Panc1 (cell line): ENCODE measurements around the gene KCNQ2. TPM values are rescaled to one million over a fixed set of nuclear protein-coding genes. Genes with fewer than 3 reads are reported as not detected.
A peak's percentile ranks its signal among the peaks of the same experiment; 100 is the strongest.

Experiments
- ATAC-seq: fragments of 200-7000 bp; cut with Tn5 transposase; 2 replicates; pipeline ENCODE4 v1.9.1; 2020; ENCODE audit warnings: mild to moderate bottlenecking, moderate library complexity
- BruUV-seq: library from RNA; stranded (reverse); fragments of 400-500 nt; replicated peaks from 2 replicates; lab custom pipeline; 2021; lab: Mats Ljungman, UMichigan
- CTCF ChIA-PET: fragments of 300-600 bp; sonication (Branson Sonifier 250); formaldehyde crosslinking; loops from one replicate; lab custom pipeline; 2022; ENCODE audit warnings: antibody characterized with exemption; lab: Charles Lee
- POLR2A ChIA-PET: fragments of 300-600 bp; sonication (Branson Sonifier 250); formaldehyde crosslinking; loops from one replicate; lab custom pipeline; 2022; ENCODE audit warnings: antibody characterized with exemption; lab: Charles Lee
- DNase-seq: peaks from one replicate; pipeline ENCODE4 v3.0.0-alpha.2; 2010; ENCODE audit warnings: low read depth, low spot score
- H3K27ac ChIP-seq: 2 replicates; pipeline ENCODE4 v1.5.1; 2011; ENCODE audit warnings: mild to moderate bottlenecking, low read length, inconsistent platforms
- H3K27me3 ChIP-seq: fragments of 200-500 bp; sonication (Bioruptor generic); 2 replicates; pipeline ENCODE4 v1.6.0; 2014; ENCODE audit warnings: low read length, inconsistent platforms; ENCODE audit not compliant: control insufficient read depth, insufficient read depth
- H3K36me3 ChIP-seq: fragments of 200-500 bp; sonication (Bioruptor generic); 2 replicates; pipeline ENCODE4 v1.5.1; 2014; ENCODE audit warnings: inconsistent platforms, mild to moderate bottlenecking, low read length, moderate library complexity; ENCODE audit not compliant: control insufficient read depth, insufficient read depth
- H3K4me1 ChIP-seq: 2 replicates; pipeline ENCODE4 v1.5.1; 2011; ENCODE audit warnings: inconsistent platforms, mild to moderate bottlenecking, low read length, moderate library complexity; ENCODE audit not compliant: control insufficient read depth, insufficient read depth
- H3K4me3 ChIP-seq, 2 experiments: 2 replicates each; pipeline ENCODE4 v1.5.1; 2011 to 2012; ENCODE audit warnings: low read depth in 2 of 2, low read length in 2 of 2, mild to moderate bottlenecking in 2 of 2, inconsistent platforms in 1 of 2, moderate library complexity in 1 of 2
- H3K9me3 ChIP-seq: fragments of 200-500 bp; sonication (Bioruptor generic); 2 replicates; pipeline ENCODE4 v1.5.1; 2014; ENCODE audit warnings: low read depth, mild to moderate bottlenecking, inconsistent platforms, low read length, moderate library complexity; ENCODE audit not compliant: control insufficient read depth, insufficient read depth
- CTCF ChIP-seq: fragments of 450-650 bp; IDR thresholded peaks from 2 replicates; pipeline ENCODE4 v1.5.1; 2017; ENCODE audit warnings: mild to moderate bottlenecking
- POLR2AphosphoS5 ChIP-seq: IDR thresholded peaks from 2 replicates; pipeline ENCODE4 v1.6.1; 2012; ENCODE audit warnings: mild to moderate bottlenecking, low read depth, low read length, moderate library complexity
- REST ChIP-seq, 2 experiments: IDR thresholded peaks; 2 replicates each; pipeline ENCODE4 v1.6.1; 2011 to 2012; ENCODE audit warnings: low read depth in 2 of 2, control low read depth in 1 of 2, low read length in 1 of 2, mild to moderate bottlenecking in 1 of 2, moderate library complexity in 1 of 2; ENCODE audit not compliant: insufficient read depth in 1 of 2
- SIN3A ChIP-seq: IDR thresholded peaks from 2 replicates; pipeline ENCODE4 v1.6.1; 2012; ENCODE audit warnings: low read depth, mild to moderate bottlenecking, low read length, moderate library complexity, borderline replicate concordance; ENCODE audit not compliant: insufficient read depth
- TCF7L2 ChIP-seq: IDR thresholded peaks from 2 replicates; pipeline ENCODE4 v1.6.1; 2011; ENCODE audit warnings: mild to moderate bottlenecking, low read depth, low read length, inconsistent platforms
- in situ Hi-C: cut with HindIII; loops from 2 replicates; pipeline ENCODE4 v1.10.0; 2016; ENCODE audit warnings: low sequenced_read_pairs, low pct_unique_long_range_greater_than_20kb
- intact Hi-C: fragments of 100-400 bp; cut with micrococcal nuclease; formaldehyde crosslinking; loops from one replicate; pipeline ENCODE4 v1.10.0; 2022; ENCODE audit not compliant: unreplicated experiment
- total RNA-seq: library from RNA; stranded (reverse); gene quantifications from one replicate; pipeline ENCODE4 v1.2.1, GENCODE V29; 2021; ENCODE audit not compliant: unreplicated experiment

Gene KCNQ2
- total RNA-seq, 1 experiment from 2014 or later, result 19.4 TPM

DNA sequence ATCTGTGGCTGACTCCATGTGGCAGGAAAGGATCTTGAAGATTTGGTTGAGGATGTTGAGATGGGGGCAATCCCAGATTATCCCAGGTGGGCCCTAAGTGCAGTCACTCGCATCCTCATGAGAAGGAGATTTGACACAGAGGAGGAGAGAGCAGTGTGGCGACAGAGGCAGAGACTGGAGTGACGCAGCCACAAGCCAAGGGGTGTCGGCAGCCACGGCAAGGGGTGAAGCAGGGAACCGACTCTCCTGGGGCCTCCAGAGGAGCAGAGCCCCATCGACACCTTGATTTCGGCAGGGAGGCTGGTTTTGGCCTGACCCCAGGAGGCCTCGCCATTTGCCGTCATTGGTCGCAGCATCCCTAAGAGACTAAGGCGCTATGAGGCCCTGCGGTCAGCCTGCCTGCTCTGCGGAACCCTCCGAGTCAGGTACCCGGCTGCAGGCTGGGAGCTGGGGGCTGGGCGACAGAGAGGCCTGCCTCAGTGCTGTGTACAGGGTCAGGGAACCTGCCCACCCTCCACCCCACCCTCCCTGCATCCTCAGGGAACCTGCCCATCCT lies 13.9 kb upstream of the KCNQ2 start:
- intact Hi-C loops, result no loop called here
- no peaks in the 10 kb centered on the region for H3K9me3 ChIP-seq
- no peak for TF ChIP-seq TCF7L2
- TF ChIP-seq SIN3A, result 0 out of 2 replicates have a peak, but pooled peaks have one; percentile 37
- in situ Hi-C loops, result no loop called here
- no peak for ATAC-seq
- no peak overlapping the region for H3K27ac ChIP-seq
- no TSS peak for BruUV-seq
- peaks cover 20% of the 10 kb centered on the region for H3K4me1 ChIP-seq
- H3K36me3 ChIP-seq, result no peaks in the 10 kb centered on the region
- no peak for DNase-seq
- no peak overlapping the region for H3K4me3 ChIP-seq
- ChIA-PET POLR2A (no interaction called here), CTCF (no interaction called here)
- no peaks in the 10 kb centered on the region for H3K27me3 ChIP-seq

DNA sequence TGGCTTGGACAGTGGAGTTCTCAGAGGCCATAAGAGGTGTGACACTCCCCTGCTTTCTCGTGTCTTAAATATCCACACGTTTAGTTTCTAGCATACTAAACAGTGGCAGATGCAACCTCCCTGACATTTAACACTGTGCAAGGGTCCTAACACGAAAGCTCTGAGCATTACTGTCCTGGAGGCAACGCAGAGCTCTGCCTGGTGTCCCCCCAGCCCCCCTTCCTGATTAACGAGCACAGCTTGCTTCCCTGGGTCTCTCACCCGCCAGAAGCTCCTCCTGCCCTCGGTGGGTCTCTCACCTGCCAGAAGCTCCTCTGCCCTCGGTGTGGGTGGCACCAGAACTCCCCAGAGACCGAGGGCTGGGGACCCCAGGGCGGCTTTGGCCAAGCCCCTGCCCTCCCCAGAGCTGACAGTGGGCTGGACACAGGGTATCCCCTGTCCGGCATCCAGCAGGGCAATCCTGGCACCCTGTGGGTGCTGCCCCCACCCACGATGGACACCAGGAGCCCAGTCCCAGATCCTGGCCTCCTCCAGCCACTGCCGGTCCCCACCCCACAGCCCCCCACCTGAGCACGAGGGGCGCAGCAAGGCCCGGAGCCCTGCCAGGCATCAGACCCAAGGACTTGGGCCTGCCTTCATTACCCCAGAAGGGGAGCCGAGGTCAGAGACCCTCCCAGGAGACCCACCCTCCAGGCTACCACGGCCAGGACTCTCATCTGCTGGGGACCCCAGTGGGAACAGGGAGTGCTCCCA lies 12.4 kb upstream of the KCNQ2 start:
- intact Hi-C loops, result no loop called here
- CTCF ChIA-PET, result no interaction called here
- ATAC-seq, result no peak
- in situ Hi-C loops, result no loop called here
- POLR2A ChIA-PET, result no interaction called here
- BruUV-seq, result no TSS peak
- H3K27me3 ChIP-seq, result no peaks in the 10 kb centered on the region
- H3K27ac ChIP-seq, result no peak overlapping the region
- H3K4me1 ChIP-seq, result peaks cover 20% of the 10 kb centered on the region
- TF ChIP-seq TCF7L2 (no peak), REST (IDR thresholded peaks at IDR 0.05; ENCODE audit: insufficient read depth in 1 of 2, low read depth in 2 of 2, low read length in 1 of 2) (no peak), POLR2AphosphoS5 (no peak), SIN3A (no peak), CTCF (no peak)
- H3K36me3 ChIP-seq, result no peaks in the 10 kb centered on the region
- H3K9me3 ChIP-seq, result no peaks in the 10 kb centered on the region
- no peak overlapping the region for H3K4me3 ChIP-seq
- no peak for DNase-seq

GRCh38 chr20:63484236-63484635 lies 11.8 kb upstream of the KCNQ2 start:
- no peak overlapping the region for H3K27ac ChIP-seq
- no peak for ATAC-seq
- DNase-seq, result no peak
- no peaks in the 10 kb centered on the region for H3K27me3 ChIP-seq
- no peaks in the 10 kb centered on the region for H3K9me3 ChIP-seq
- BruUV-seq, result no TSS peak
- TF ChIP-seq SIN3A, result no peak
- TF ChIP-seq POLR2AphosphoS5, result no peak
- no peak for TF ChIP-seq CTCF
- POLR2A ChIA-PET, result no interaction called here
- no peak overlapping the region for H3K4me3 ChIP-seq
- CTCF ChIA-PET, result interaction anchor here (0.6 kb wide), 1 partner anchor 149 kb away, joined by 3 read pairs; no protein-coding TSS in a partner anchor
- H3K4me1 ChIP-seq, result peaks cover 20% of the 10 kb centered on the region
- in situ Hi-C loops, result no loop called here
- no peaks in the 10 kb centered on the region for H3K36me3 ChIP-seq
- intact Hi-C loops, result no loop called here
